T47D (cell line): ENCODE data around the gene ELAVL4.

ENCODE experiments used
- DNase-seq, 2 experiments: peaks; one replicate each; pipeline versions ENCODE4 v3.0.0 to v3.0.0-alpha.2; 2011 to 2012; ENCODE audit warnings: low read depth in 1 of 2, low spot score in 1 of 2
- JUND ChIP-seq: IDR thresholded peaks from 2 replicates; pipeline ENCODE4 v1.6.1; 2012; ENCODE audit warnings: low read depth
- in situ Hi-C: cut with HindIII; loops from 2 replicates; pipeline ENCODE4 v1.10.0; 2016; ENCODE audit warnings: low sequenced_read_pairs, low pct_unique_long_range_greater_than_20kb

ELAVL4 gene

GRCh38 chr1:50172299-50172698 is 63.6 kb downstream of the ELAVL4 start:
- in situ Hi-C loops, result no loop called here
- DNase-seq, result no peak
- TF ChIP-seq JUND, result no peak

DNA sequence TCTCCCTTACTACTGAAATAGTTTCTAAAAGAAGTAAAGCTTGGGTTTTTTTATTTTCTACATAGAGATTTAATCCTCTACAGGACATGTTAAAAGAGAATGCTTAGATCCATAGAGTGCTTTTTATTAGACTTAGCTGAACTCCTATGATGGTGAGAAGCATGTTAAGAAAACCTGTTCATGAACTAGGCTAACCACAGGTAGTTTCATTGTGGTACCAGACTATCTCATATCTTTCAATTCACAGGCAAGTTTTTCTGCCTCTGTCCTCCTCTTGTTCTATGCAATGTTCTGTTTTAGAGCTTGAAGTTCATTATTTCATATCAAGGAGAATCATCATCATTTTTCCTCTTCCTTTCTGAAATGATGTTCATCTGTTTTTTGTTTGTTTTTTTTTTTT is 65.4 kb downstream of the ELAVL4 start:
- TF ChIP-seq JUND, result no peak
- DNase-seq, result no peak
- in situ Hi-C loops, result no loop called here

DNA sequence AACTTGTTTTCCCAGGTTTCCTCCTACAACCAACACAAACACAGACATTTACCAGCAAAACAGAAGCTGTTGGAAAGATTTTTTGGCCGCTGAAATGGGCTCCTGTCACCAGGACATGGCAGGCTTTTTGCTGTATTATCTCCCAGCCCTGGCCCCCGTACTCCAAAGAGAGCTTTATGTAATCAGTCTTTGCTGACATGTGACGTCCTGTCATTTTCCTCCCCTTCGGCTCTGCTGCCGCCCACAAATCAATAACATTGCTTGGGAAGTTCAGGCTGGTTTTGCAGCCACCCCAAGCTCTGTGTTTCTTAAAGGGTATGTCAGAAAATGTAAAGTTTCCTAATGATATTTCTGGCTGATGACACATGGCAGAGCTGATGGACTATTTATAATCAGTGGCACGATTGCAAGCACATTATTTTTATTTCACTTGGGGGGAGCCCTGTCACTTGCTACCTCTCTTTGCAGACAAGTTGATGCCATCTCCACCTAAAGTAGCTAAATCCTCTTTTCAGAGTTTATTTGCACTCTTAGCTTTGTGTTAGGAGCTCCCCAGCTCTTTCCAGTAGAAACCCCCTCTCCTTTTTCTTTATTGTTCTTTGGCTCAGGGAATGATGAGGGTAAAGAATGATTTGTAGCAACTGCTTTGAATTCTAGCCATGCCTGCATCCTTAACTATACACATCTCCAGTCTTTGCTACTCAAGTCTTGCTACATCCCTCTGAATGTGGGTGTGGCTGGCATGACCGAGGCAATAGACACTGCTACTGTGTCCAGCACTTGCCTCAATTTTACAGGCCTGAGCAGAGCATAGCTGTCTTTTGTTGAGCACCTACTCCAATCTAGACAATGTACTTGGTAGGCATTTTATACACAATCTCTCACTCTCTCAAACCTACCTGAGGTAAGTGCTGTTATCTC is 67.3 kb downstream of the ELAVL4 start:
- no peak for TF ChIP-seq JUND
- no peak for DNase-seq
- in situ Hi-C loops, result no loop called here

GRCh38 chr1:50177994-50178393 is 69.3 kb downstream of the ELAVL4 start:
- DNase-seq, result no peak
- in situ Hi-C loops, result no loop called here
- TF ChIP-seq JUND, result no peak

DNA sequence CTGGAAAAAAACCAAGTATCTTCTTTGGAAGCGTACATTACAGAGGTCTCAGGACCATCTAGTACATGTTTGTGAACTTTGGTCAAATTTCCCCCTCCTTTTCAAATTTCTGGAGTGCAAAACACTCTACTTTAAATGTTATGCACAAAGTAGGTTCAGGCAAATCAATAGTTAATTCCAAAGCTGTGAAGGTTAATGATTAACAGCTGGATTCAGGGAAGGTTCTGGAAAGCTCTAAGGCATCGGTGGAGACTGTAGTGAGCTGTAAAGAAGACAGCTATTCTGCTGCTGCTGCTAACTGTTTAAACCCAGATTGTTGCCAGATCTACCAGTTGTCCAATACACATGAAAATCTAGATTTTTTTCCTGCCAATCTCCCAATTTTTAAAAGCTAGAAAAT is 70.9 kb downstream of the ELAVL4 start:
- DNase-seq, result no peak
- no peak for TF ChIP-seq JUND
- in situ Hi-C loops, result no loop called here

GRCh38 chr1:50180367-50180766 is 71.6 kb downstream of the ELAVL4 start:
- no peak for DNase-seq
- TF ChIP-seq JUND, result no peak
- in situ Hi-C loops, result no loop called here

DNA sequence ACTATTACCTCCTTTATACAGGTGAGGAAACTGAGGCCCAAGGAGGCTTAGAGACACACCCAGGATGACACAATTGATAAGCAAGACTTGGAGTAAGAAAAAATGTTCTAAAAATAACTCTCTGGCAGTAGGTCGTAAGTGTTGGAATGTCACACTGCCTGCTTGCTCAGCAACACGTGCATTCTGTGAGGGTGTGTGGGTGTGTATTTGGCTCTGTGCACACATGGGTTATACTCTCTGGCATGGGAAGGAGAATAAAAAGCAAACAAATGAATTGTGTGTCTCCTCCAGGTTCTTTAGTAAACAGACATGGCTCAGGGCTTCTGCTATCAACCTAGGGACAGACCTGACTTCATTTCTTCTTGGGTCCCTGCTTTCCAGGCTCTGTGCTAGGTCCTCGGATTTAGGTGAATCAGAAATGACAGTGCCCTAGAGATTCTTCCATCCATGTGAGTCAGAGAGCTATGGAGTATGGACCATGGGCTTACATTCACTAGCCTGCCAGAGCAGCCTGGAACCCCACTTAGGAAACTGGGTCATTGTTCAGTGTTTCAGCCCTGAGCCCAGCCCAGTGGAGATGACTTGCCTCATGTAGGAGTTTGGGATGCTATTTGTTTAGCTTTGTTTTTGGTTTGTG is 72.4 kb downstream of the ELAVL4 start:
- no peak for TF ChIP-seq JUND
- DNase-seq, result peak in 1 of 2 experiments; percentile 31
- in situ Hi-C loops, result no loop called here

DNA sequence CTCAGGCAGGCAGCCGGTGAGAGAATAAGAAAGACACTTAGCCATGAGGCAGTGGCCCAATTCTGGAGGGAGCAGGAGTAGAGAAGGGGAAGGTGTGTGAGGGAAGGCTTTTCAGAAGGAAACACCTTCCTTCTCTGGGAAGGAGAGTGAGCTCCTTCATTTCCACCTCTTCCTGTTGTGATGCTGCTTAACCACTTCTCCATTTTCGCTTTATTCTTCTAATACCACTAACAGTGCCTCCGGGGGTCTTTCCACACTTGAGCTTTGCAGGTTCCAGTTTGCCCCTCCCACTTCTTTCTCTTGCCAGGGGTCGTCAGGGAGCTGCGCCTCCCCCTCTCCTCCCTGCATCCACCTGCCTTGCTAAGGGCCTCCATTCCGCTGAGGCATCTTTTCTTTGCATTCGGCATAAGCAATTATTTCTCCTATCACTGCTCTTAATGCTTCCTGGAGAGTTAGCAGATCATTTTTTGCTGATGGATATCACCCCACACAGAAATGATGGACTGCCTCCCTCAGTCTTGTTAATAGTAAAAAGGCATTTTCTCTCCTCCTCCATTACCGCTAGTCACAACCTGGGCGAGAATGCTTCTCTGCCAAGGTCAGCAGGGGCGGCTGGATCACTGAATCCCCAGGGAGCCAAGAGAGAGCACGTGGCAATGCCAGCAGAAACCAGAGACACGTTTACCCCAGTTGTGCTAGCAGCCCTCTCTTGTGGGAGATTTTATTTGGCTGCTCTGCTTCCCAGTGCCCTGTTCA is 74.8 kb downstream of the ELAVL4 start:
- no peak for TF ChIP-seq JUND
- in situ Hi-C loops, result no loop called here
- no peak for DNase-seq

DNA sequence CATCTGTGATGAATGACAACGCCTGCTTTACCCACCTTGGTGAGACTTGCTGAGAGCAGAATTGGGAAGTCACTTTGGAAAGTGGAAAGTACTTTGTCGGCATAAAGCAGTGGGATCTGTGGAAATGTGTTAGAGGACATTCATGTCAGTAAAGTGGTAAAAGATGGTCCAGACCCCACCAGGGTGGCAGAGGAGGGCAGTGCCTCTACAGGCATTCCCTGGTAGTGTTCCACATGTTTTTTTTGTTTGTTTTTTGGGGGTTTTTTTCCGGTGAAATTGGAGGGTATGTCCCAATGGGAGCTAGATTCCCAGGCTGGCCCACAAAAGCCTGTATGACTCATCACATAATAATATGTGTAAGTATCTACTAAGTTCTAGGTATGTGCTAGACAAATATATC is 80.6 kb downstream of the ELAVL4 start:
- no peak for TF ChIP-seq JUND
- no peak for DNase-seq
- in situ Hi-C loops, result no loop called here

GRCh38 chr1:50193002-50193401 is 84.3 kb downstream of the ELAVL4 start:
- in situ Hi-C loops, result no loop called here
- TF ChIP-seq JUND, result no peak
- DNase-seq, result no peak

- no peak for TF ChIP-seq JUND
- in situ Hi-C loops, result no loop called here
- DNase-seq, result no peak
These were observed 86.5 kb downstream of the ELAVL4 start for GRCh38 chr1:50195205-50195604.

- in situ Hi-C loops, result no loop called here
- DNase-seq, result no peak
- TF ChIP-seq JUND, result no peak
These were observed 87.4 kb downstream of the ELAVL4 start for GRCh38 chr1:50196081-50196480.

DNA sequence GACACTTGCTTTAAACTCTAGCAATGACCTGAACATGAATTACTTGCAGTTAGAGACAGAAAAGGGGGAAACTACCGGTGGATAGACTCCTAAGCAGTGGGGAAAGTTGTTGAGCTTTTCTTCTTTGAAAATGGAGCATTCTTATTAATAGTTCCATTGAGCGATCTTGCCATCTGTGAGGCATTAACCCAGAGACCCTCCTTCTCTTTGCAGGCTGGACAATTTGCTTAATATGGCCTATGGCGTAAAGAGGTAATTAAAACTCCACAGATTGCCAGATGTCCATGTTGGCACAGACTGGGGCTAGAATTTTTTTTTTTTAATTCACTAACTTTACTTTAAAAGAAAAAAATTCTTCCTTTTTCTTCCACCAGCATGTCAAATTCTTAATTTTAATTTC is 88.5 kb downstream of the ELAVL4 start:
- TF ChIP-seq JUND, result no peak
- no peak for DNase-seq
- in situ Hi-C loops, result no loop called here
